Inflammatory macrophage (primary cell): ENCODE measurements around the gene CBFA2T2.
"Not testable (repeated sequence)": the region's sequence is repeated elsewhere in the genome, so short reads cannot be mapped to it uniquely, and the experiment has no call there.

Source experiments
- DNase-seq, 2 donors: peaks; one replicate each; pipeline ENCODE4 v3.0.0-alpha.2; 2020 to 2022

The CBFA2T2 gene

GRCh38 chr20:33551778-33552177 is 61.9 kb downstream of the CBFA2T2 start:
- no peak for DNase-seq

- DNase-seq = no peak
Observed at GRCh38 chr20:33552519-33552918, 62.6 kb downstream of the CBFA2T2 start.

GRCh38 chr20:33553516-33553915 is 63.6 kb downstream of the CBFA2T2 start:
- no peak for DNase-seq

GRCh38 chr20:33554914-33555420 is 65.1 kb downstream of the CBFA2T2 start:
- DNase-seq = peak; percentile 67 to 75

GRCh38 chr20:33555755-33556154 is 65.9 kb downstream of the CBFA2T2 start:
- no peak for DNase-seq

- no peak for DNase-seq
Observed at GRCh38 chr20:33556246-33556645, 66.3 kb downstream of the CBFA2T2 start.

- DNase-seq = no peak
Observed at GRCh38 chr20:33558348-33559144, 68.7 kb downstream of the CBFA2T2 start.

GRCh38 chr20:33559212-33559611 is 69.3 kb downstream of the CBFA2T2 start:
- DNase-seq = no peak

GRCh38 chr20:33560026-33560425 is 70.1 kb downstream of the CBFA2T2 start:
- DNase-seq = no peak

- not testable (repeated sequence) for DNase-seq
Observed at GRCh38 chr20:33561053-33561452, 71.2 kb downstream of the CBFA2T2 start.

- DNase-seq = no peak
Observed at GRCh38 chr20:33561692-33562601, 72.1 kb downstream of the CBFA2T2 start.

- no peak for DNase-seq
Observed at GRCh38 chr20:33563788-33564187, 73.9 kb downstream of the CBFA2T2 start.

- DNase-seq = no peak
Observed at GRCh38 chr20:33566781-33567603, 77.1 kb downstream of the CBFA2T2 start.

GRCh38 chr20:33567949-33568348 is 78.1 kb downstream of the CBFA2T2 start:
- no peak for DNase-seq

GRCh38 chr20:33568378-33568777 is 78.5 kb downstream of the CBFA2T2 start:
- no peak for DNase-seq

GRCh38 chr20:33568868-33569801 is 79.2 kb downstream of the CBFA2T2 start:
- DNase-seq = no peak

GRCh38 chr20:33569802-33570391 is 80.0 kb downstream of the CBFA2T2 start:
- DNase-seq = no peak

GRCh38 chr20:33570743-33571142 is 80.8 kb downstream of the CBFA2T2 start:
- DNase-seq = no peak

- DNase-seq = not testable (repeated sequence)
Observed at GRCh38 chr20:33573268-33573667, 83.4 kb downstream of the CBFA2T2 start.

GRCh38 chr20:33575282-33575681 is 85.4 kb downstream of the CBFA2T2 start:
- peak in 1 of 2 donors; percentile 38 for DNase-seq
